GM18505 (cell line): Measurements from ENCODE around the gene NEUROG1.

Experiments
- ATAC-seq: cut with Tn5 transposase; IDR thresholded peaks from one replicate; pipeline ENCODE4 v1.9.1; 2021; ENCODE audit not compliant: unreplicated experiment
- POLR2A ChIP-seq: IDR thresholded peaks from 4 replicates; pipeline ENCODE4 v1.6.1; 2011; ENCODE audit warnings: borderline replicate concordance; ENCODE audit not compliant: insufficient read depth, insufficient read length; ENCODE audit errors: extremely low read depth

Gene NEUROG1

DNA sequence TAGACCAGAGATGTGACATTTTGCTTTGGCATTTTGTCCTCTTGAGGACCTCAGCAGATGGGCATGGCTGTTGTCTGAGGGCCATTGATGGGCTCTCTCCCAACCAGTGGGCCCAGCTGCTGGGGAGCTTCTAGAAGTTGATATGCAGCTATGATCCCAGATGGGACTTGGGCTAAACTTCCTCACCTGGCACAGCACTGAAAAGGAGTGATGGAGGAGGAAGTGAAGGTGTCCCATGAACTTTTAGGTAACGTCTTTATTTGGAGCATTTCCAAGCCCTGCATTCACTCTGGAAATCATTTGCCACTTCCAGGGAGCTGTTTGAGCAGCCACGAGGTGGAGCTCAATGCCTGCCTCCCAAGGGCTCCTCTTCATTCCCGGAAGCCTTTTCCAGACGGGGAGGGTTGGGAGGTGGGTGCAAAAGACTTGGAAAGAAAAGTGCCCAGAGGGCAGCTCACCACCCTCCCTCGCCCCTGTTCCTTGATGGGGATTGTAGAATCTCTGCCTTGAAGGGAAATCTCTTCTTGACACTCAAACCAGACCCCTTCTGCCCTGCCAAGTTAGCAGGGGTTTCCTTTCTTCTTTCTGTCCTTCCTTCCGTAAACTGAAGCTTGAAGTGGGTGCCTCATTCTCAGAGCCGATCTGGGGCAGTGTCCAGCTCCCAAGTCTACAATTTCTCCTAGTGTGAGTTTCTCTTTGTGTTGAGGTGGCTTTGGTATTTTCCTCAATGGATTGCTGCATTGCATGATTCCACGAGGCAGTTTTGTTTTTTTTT, 18.1 kb upstream of the NEUROG1 start:
- TF ChIP-seq POLR2A, result no peak
- no peak for ATAC-seq

DNA sequence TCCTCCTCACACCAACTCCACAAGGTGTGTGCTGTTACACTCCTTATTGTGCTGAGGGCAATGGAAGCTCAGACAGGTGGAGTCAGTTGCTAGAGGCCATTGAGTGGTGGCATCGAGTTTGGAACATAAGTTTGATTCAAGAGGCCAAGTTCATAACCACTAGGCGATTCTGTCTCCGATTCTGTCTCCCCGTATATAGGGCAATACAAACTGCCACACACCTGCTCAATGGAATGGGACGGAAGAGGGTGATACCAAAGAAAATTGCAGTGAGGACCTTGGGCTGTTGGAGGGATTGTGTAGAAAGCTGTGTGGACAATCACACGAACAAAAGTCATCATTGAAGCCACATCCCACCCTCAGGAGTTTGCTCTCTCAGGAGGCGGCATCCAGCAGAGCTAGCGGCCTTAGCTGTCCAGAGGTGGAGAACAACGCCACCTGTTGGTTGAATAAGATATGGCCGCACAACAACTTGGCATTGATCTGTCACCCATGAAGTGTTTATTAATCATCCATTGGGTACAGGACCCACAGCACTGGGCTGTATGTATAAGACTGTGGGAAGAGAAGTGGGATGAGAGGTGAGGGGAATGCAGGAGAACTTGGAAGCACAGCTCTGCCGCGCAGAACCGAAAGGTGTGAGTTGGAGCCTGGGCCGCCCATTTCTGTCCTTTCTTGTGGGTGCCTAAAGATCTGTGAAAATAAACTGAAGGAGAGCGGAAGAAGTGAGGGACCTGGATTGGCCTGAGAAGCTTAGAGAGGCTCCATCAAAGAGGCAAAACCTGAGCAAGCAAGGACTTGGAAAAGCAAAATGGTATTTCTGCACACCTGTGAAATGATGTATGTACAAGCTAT, 16.1 kb upstream of the NEUROG1 start:
- ATAC-seq, result no peak
- TF ChIP-seq POLR2A, result no peak

DNA sequence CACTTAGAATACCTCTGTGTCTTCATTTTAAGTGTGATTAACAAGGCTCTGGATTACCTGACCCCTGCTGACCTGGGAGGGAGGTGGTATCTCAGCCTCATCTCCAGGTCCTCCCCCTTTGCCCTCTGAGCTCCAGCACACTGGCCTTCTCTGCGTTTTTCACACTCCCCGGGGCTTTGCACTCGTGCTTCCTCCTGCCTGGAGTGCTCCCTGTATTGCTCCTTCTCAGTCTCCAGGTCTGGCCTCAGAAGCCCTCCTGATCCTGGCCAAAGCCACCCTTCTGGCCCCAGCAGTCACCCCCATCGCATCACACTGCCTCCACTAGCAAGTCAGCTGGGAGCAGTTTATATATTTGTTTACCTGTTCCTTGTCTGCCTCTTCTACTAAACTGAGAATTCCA, 13.6 kb upstream of the NEUROG1 start:
- no peak for ATAC-seq
- TF ChIP-seq POLR2A, result no peak

DNA sequence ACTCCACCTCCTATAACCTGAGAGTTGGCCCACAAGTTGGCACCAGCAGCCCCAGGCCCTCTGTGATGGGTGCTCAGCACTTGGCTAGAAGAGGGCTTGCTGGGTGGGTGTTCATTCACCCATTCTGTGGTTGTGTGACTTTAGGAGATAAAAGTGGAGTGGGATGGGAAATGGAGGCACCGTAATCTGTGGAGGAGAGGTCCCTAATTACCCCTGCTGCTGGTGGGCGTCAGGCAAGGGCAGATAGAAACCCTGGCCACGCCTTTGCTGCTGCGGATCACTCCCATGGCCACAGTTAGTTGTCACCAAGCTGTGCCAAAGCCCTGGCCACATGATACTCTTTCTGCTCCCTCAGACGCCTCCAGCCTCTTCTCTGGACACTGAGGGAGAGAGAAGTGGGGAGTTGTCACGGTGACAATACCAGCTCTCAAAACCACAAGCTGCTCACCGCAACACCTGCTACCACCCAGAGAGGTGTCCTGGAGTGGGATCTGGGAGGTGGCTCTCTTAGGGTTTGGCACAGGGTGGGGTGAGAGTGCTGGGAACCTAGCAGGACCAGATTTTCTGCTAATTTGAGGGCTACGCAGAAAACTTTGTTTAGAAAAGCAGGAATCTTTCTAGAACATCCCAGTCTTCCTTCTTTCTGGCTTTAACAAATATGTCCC, 12.0 kb upstream of the NEUROG1 start:
- no peak for TF ChIP-seq POLR2A
- no peak for ATAC-seq

DNA sequence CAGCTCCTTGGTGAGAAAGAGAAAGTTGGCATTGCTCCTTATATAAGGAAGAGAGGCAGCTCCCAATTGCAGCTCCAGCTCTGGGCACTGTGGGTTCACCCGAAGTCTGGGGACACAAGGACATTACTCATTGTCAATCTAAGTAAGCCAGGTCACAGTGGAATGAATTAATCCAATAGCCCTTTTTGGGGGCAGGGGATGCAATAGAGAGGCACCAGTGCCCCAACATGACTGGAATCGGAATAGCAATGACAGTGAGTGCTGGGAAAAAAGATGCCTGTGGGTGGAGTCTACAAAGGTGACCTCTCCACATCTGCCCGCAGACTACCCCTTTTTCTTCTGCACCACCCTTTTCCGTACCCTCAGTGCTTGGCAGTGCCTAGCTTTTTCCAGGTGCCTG, 11.1 kb upstream of the NEUROG1 start:
- no peak for ATAC-seq
- TF ChIP-seq POLR2A, result no peak

DNA sequence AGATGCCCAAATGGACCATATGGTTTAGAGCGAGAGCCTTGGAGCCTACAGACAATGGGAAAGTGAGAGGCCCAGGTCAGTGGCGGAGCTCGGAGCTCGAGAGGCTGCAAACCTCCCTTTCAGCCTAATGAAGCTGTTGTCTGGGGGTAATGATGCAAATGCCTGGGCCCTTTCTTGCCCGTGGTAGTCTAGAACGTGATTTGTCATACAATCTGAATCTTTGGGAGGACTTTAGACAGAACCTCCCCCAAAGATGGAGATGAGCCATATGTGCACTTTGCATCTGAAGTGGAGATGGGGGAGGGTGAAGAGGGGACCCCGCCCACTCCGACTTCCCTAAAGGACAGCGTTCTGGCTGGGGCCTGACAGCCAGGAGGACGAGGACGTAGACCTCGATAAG, 10.3 kb upstream of the NEUROG1 start:
- no peak for ATAC-seq
- TF ChIP-seq POLR2A, result no peak

DNA sequence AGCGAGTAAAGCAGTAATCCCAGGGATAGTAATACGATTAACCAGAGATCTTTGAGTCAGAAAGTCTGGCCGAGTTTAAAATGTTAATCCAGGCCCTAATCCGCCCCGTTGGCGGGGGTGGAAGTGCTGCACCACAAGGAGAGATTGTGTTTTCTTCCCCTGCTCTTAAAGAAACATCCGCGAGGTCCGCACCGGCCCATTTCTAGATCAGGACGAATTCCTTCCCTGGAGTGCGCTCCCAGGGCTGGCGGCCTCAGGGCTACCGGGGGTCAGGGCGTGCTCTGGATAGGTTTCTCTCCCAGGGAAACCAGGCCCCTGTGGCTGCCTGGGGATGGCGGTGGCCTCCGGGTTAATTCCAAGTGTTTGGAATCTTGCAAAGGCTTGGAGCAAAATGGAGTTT, 9.3 kb upstream of the NEUROG1 start:
- no peak for TF ChIP-seq POLR2A
- no peak for ATAC-seq

DNA sequence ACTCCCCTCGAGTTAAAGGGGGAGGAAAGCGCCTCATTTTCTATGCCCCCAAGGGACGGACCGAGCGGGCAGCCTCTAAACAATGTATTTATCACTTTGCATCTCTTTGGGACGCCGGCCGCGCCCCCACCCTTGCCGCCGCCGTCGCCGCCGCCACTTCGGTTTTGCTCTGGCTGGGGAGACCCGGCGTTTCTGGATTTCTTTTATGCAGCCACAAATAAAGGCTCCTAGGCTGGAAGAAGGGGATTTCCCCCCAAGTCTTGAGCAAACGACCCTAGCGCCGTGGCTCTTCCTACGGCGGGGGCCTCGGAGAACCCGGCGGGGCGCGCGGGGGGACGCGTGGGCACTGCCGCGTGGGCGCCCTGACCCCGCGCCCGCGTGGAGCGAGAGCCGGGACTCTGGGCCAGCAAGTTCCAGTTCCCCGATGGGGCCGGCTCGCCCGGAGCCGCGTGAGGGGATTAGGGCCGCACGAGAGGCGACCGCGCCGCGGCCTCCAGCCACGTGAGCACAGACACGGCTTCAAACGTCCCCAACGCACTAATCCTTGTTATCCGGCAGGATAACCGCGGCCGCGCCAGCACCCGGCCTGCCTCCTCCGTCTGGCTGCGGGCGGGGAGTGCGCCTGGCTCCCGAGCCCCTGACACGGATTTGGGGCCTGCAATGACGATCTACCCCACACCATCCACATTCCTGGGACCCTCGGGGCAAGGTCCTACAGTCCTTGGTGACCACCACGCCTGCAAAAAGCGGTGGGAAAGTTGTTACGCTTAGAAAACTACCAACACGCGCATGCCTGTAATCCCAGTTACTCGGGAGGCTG, 7.9 kb upstream of the NEUROG1 start:
- no peak for TF ChIP-seq POLR2A
- ATAC-seq, result no peak

DNA sequence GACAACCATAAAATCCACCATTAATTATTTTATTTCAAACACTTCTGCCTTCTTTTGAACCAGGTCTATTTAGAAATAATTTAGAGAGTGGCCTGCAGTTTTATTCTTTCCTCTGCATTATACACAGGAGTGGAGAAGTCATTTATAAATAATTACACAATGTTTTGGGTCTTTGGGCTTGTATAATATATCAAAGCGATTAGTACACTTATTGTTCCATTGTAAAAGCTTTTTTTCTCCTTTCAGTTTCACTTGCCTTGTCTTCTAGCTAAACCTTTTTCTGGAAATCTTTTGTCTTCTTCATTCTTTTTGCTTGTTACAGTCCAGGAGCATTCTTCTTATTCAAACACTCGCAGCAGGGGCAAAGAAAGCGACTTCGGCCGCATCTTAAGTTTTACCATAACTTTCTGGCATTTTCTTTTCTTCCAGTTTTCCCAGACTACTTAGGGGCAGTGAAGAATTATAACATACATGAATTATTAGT, 7.3 kb upstream of the NEUROG1 start:
- ATAC-seq, result no peak
- TF ChIP-seq POLR2A, result no peak

DNA sequence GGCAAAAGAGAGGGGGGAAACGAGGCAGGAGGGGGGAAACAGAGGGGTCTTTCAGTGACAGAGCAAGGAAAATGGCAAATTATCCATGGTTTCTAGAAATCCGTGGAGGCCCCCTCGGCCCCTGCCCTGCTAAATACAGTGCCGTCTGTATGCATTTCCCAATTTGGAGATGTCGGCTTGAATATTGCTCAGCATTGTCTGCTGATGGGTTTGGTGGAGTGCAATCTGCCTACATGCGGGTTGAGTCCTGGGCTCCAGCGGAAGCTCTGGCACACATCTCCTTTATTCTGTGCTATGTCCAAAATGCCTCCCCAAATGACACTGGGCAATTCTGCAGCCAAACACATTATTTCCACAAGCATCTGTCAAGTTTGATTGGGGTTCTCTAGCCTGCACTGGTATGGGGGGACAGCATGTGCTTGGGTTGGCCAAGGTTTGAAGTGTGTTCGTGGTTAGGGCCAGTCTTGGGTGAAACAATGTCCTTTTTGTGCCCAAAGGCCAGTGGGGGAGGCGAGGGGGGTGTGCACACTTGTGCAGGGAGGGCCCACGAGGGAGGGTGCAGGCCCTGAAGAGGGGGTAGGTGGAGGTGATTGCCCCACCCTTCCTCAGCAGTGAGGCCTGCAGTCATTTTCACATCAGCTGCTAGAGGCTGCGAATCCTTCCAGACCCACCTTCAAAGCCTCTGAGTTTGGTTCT, 6.2 kb upstream of the NEUROG1 start:
- no peak for ATAC-seq
- TF ChIP-seq POLR2A, result no peak

DNA sequence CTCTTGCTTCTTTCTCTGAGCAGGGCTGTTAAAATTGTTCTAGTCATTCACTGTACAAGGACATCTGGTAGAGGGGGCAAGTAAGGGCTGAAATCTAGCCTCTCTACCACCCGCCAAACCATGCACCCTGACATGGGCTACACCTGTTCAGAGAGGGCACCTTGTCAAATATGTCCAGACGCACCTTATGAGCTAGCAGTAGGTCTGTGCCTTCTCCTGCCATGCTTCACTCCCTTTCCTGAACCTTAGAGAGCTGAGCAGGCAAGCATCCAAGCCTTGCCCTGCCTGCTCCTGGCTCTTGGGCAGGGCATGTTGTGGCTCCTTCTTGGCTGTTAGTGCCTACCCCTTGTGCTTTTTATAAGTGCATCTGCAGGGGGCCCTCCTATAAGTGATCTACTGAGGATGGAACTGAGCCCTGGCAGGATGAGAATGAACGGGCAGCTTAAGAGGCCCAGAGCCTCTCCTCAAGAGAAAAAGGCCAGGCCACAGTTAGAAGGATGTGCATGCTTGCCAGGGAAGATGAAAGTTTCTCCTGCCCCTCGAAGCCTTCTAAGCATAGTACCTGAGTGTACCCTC, 3.8 kb upstream of the NEUROG1 start:
- no peak for TF ChIP-seq POLR2A
- no peak for ATAC-seq

DNA sequence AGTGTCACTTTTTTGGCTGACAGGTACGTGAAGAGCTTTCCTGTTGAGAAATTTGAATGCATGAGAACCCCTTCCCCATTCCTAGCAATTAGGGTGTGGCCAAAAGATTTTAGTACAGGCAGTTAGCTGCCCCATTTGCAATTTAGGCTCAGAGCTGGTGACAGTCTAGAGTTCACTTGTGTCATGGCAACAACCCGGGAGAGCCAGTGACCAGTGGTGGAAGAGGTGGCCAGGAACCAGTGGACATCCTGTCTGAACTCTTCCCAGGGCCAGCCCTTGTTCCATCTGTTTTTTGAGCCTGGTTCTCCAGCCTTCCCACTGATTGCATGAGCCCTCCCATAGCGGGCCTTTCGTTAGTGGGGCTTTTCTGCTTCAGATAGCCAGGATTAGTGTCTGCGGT, 2.5 kb upstream of the NEUROG1 start:
- ATAC-seq, result no peak

More for the DNA sequence above, 2.5 kb upstream of the NEUROG1 start:
- TF ChIP-seq POLR2A, result no peak
